GM21447 (cell line): ENCODE measurements around the gene AGFG2.

ENCODE experiments used
- ATAC-seq: cut with Tn5 transposase; IDR thresholded peaks from one replicate; pipeline ENCODE4 v1.9.1; 2021; ENCODE audit not compliant: unreplicated experiment

The AGFG2 gene

GRCh38 chr7:100583132-100584053 is 44.4 kb downstream of the AGFG2 start:
- no peak for ATAC-seq

- ATAC-seq = no peak
These were observed 45.2 kb downstream of the AGFG2 start for GRCh38 chr7:100584054-100584682.

GRCh38 chr7:100584683-100585510 is 45.9 kb downstream of the AGFG2 start:
- no peak for ATAC-seq

GRCh38 chr7:100585511-100586265 is 46.7 kb downstream of the AGFG2 start, which contains the start of gene LRCH4:
Gene LRCH4, minus strand, starts transcription at chr7:100586129. Its CDS starts 29 bp downstream, at chr7:100586100.
- ATAC-seq = peak; percentile 19

GRCh38 chr7:100586266-100587025 is 47.4 kb downstream of the AGFG2 start, which contains the start of gene FBXO24:
Gene FBXO24, plus strand, starts transcription at chr7:100586328. Its CDS starts 298 bp downstream, at chr7:100586626.
- ATAC-seq = peak; percentile 79

GRCh38 chr7:100588438-100588837 is 49.4 kb downstream of the AGFG2 start:
- ATAC-seq = no peak

GRCh38 chr7:100589341-100589947 is 50.4 kb downstream of the AGFG2 start:
- ATAC-seq = no peak

GRCh38 chr7:100590077-100590737 is 51.2 kb downstream of the AGFG2 start:
- ATAC-seq = no peak

GRCh38 chr7:100591596-100591995 is 52.6 kb downstream of the AGFG2 start:
- ATAC-seq = no peak

- ATAC-seq = no peak
These were observed 56.2 kb downstream of the AGFG2 start for GRCh38 chr7:100595188-100595587.

- ATAC-seq = no peak
These were observed 59.4 kb downstream of the AGFG2 start for GRCh38 chr7:100598425-100598824.

GRCh38 chr7:100599911-100600729 is 61.1 kb downstream of the AGFG2 start:
- no peak for ATAC-seq

GRCh38 chr7:100600730-100601038 is 61.7 kb downstream of the AGFG2 start:
- ATAC-seq = no peak

- no peak for ATAC-seq
These were observed 64.1 kb downstream of the AGFG2 start for GRCh38 chr7:100602889-100603725.

- ATAC-seq = peak; percentile 14
These were observed 64.7 kb downstream of the AGFG2 start for GRCh38 chr7:100603726-100604027.

GRCh38 chr7:100604028-100604975 is 65.3 kb downstream of the AGFG2 start:
- peak; percentile 64 for ATAC-seq
